NCI-H2196 (cell line): ENCODE results near the gene ING1.

ENCODE experiments used
- DNase-seq: peaks from one replicate; lab custom pipeline; 2025; ENCODE audit not compliant: unreplicated experiment; lab: John Stamatoyannopoulos, UW

The ING1 gene

GRCh38 chr13:110769097-110769496 is 55.6 kb downstream of the ING1 start:
- no peak for DNase-seq

GRCh38 chr13:110770678-110771077 is 57.2 kb downstream of the ING1 start:
- no peak for DNase-seq

GRCh38 chr13:110771194-110771593 is 57.7 kb downstream of the ING1 start:
- DNase-seq = no peak

GRCh38 chr13:110772091-110772984 is 58.8 kb downstream of the ING1 start:
- no peak for DNase-seq
